ENCODE results near the gene ELF4. TPM values are rescaled to one million over a fixed set of nuclear protein-coding genes. Genes with fewer than 3 reads are reported as not detected.

The ELF4 gene
- total and polyA plus RNA-seq, 9 of the 15 experiments (the other 6 are each of a cell fraction or from before 2014, with no cell fraction given) = 5.9 to 55.8 (median 25.2) TPM

DNA sequence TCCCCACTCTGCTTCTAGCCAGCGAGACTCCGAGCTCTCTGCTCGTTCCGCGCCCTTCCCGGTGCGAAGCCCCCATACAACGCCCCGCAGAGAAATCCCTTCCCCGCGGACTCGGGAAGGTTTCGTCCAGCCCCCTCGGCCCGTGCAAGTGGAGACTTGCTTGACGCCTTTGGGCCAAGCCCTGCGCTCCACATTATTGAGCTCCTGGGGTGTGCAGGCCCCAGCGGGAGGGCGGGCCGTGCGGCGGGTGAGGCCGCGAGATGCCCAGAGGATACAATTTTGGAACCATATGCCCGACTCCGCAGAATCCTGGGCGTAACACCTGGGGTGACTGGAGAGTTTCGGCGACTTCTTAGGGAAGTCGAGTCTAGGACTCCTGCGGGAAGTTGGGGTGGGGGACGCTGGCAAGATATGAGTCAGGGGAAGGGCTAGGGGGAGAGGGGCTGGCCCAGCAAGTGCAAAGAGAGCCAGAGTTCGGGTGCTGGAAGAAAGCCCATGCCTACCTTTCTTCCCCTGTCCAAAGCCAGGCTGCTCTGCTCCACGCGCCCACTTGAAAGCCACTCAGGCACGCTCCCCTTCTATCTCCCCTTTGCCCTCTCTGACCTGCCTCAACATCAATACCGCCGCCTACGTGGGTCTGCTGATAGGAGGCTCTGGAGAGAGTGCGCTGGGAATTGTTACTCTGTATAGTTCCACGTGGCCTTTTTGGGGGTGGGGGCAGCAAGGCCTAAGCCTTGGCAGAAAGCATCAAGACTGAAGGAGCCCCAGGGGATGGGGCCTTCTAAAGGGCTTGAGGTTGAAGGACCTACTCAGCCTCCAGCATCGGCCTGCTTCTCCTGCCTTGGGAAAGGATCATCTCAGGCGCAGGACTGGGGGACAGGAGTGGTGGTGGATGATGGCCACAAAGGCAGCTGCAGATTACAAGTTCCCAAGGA, 1.2 kb upstream of the ELF4 start (continued):
- TF ChIP-seq ZNF740 (CRISPR knock-in tag; IDR thresholded peaks at IDR 0.05) (peak; percentile 18; the same call in 1 of the 2 replicates), ZNF740 (tag; IDR thresholded peaks at IDR 0.05) (no peak), PHF8 (IDR thresholded peaks at IDR 0.05; ENCODE audit: borderline replicate concordance, low read length) (0 out of 2 replicates have a peak, but pooled peaks have one; percentile 48), PCBP1 (IDR thresholded peaks at IDR 0.05; ENCODE audit: low read depth, low read length, poor library complexity, severe bottlenecking) (no peak), MEIS2 (IDR thresholded peaks at IDR 0.05; ENCODE audit: partially characterized antibody) (no peak), BRD9 (IDR thresholded peaks at IDR 0.05; ENCODE audit: low read depth, partially characterized antibody) (no peak), KDM1A (IDR thresholded peaks at IDR 0.05) (no peak), ZBTB7A (IDR thresholded peaks at IDR 0.05; ENCODE audit: borderline replicate concordance, control insufficient read depth, low read depth, low read length) (peak; percentile 30; the same call in 1 of the 2 replicates), SIN3B (IDR thresholded peaks at IDR 0.05; ENCODE audit: low read depth) (0 out of 2 replicates have a peak, but pooled peaks have one; percentile 23), HOXB6 (CRISPR knock-in tag; IDR thresholded peaks at IDR 0.05; ENCODE audit: borderline replicate concordance) (no peak), SMARCA4 (IDR thresholded peaks at IDR 0.05) (no peak), C11orf30 (IDR thresholded peaks at IDR 0.05; ENCODE audit: low read depth) (no peak)
- TF ChIP-seq, protein P1, sequence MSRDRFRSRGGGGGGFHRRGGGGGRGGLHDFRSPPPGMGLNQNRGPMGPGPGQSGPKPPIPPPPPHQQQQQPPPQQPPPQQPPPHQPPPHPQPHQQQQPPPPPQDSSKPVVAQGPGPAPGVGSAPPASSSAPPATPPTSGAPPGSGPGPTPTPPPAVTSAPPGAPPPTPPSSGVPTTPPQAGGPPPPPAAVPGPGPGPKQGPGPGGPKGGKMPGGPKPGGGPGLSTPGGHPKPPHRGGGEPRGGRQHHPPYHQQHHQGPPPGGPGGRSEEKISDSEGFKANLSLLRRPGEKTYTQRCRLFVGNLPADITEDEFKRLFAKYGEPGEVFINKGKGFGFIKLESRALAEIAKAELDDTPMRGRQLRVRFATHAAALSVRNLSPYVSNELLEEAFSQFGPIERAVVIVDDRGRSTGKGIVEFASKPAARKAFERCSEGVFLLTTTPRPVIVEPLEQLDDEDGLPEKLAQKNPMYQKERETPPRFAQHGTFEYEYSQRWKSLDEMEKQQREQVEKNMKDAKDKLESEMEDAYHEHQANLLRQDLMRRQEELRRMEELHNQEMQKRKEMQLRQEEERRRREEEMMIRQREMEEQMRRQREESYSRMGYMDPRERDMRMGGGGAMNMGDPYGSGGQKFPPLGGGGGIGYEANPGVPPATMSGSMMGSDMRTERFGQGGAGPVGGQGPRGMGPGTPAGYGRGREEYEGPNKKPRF (IDR thresholded peaks at IDR 0.05; ENCODE audit: low read depth, low read length) = no peak
- TF ChIP-seq, protein P2, sequence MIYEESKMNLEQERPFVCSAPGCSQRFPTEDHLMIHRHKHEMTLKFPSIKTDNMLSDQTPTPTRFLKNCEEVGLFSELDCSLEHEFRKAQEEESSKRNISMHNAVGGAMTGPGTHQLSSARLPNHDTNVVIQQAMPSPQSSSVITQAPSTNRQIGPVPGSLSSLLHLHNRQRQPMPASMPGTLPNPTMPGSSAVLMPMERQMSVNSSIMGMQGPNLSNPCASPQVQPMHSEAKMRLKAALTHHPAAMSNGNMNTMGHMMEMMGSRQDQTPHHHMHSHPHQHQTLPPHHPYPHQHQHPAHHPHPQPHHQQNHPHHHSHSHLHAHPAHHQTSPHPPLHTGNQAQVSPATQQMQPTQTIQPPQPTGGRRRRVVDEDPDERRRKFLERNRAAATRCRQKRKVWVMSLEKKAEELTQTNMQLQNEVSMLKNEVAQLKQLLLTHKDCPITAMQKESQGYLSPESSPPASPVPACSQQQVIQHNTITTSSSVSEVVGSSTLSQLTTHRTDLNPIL (CRISPR knock-in tag; IDR thresholded peaks at IDR 0.05) = no peak
- TF ChIP-seq, protein P3, sequence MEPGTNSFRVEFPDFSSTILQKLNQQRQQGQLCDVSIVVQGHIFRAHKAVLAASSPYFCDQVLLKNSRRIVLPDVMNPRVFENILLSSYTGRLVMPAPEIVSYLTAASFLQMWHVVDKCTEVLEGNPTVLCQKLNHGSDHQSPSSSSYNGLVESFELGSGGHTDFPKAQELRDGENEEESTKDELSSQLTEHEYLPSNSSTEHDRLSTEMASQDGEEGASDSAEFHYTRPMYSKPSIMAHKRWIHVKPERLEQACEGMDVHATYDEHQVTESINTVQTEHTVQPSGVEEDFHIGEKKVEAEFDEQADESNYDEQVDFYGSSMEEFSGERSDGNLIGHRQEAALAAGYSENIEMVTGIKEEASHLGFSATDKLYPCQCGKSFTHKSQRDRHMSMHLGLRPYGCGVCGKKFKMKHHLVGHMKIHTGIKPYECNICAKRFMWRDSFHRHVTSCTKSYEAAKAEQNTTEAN (CRISPR knock-in tag; IDR thresholded peaks at IDR 0.05) = peak; percentile 57; the same call in 1 of the 2 replicates
- TF ChIP-seq, protein P4, sequence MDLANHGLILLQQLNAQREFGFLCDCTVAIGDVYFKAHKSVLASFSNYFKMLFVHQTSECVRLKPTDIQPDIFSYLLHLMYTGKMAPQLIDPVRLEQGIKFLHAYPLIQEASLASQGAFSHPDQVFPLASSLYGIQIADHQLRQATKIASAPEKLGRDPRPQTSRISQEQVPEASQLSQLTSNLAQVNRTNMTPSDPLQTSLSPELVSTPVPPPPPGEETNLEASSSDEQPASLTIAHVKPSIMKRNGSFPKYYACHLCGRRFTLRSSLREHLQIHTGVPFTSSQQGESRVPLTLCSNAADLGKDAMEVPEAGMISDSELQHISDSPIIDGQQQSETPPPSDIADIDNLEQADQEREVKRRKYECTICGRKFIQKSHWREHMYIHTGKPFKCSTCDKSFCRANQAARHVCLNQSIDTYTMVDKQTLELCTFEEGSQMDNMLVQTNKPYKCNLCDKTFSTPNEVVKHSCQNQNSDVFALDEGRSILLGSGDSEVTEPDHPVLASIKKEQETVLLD (IDR thresholded peaks at IDR 0.05) = no peak

Measured in K562 (cell line).